ENCODE results near the gene FUOM. TPM values are rescaled to one million over a fixed set of nuclear protein-coding genes. Genes with fewer than 3 reads are reported as not detected.

The FUOM gene
- total RNA-seq, 1 donor, result 18.6 TPM

DNA sequence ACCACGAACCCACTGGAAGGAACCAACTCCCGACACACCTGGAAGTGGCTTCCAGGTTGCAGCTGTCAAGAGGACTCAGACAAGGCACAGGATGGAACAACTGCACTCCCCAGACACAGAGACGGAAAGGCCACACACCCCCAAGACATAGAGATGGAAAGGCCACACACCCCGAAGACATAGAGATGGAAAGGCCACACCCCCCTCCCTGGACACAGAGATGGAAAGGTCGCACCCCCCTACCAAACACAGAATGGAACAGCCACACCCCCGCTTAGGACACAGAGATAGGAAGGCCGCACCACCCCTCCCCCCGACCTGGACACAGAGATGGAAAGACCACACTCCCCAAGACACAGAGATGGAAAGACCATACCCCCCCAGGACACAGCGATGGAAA, 41.6 kb downstream of the FUOM start:
- DNase-seq (ENCODE audit: low read depth in 2 of 3, low spot score in 2 of 3), result no peak

DNA sequence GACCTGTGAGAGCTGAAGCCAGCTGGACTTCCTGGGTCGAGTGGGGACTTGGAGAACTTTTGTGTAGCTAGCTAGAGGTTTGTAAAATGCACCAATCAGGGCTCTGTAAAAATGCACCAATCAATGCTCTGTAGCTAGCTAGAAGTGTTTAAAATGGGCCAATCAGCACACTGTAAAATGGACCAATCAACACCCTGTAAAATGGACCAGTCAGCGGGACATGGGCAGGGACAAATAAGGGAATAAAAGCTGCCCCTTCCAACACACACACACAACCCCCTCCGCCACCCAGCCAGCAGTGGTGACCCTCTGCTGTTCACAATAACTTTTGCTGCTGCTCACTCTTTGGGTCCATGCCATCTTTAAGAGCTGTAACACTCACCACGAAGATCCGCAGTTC, 42.0 kb downstream of the FUOM start:
- peak in 1 of 3 donors; percentile 36 for DNase-seq (ENCODE audit: low read depth in 2 of 3, low spot score in 2 of 3)

DNA sequence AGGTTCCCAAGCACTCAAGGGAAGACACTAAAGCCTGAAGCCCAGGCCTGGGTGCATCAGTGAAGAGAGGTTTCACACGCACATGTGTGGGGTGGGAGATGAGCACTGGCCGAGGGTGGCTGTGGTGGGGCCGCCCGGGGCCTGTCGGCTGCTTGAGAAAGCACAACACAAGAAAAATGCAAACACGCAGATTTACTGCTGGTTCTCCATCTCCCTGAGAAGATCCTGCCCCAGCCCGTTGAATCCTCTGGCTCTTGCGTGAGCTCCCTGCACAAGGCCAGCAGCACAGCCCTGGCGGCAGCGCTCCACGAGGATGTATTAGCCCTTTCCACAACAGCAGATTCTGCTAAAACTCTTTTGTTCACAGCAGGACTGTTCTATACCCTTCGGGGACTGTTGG, 42.9 kb downstream of the FUOM start:
- DNase-seq (ENCODE audit: low read depth in 2 of 3, low spot score in 2 of 3), result no peak

DNA sequence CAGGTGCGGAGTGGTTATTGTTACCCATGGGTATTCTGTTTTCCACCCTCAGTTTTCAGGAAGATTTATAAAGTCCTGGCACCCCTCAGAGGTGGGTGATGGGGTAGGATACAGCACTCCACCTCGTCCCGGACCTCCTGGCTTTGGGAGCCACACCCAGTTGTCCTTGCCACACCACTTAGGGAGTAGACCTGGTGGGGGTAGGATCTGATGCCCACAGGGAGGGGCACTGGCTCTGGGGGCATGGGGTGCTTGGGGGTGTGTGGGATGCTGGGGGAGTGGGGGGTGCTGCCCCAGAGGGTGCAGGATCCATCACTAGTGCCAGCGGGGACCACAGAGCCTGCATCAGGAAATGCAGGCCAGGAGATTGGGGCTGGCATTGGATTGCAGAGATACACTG, 44.6 kb downstream of the FUOM start:
- DNase-seq (ENCODE audit: low read depth in 2 of 3, low spot score in 2 of 3), result no peak

DNA sequence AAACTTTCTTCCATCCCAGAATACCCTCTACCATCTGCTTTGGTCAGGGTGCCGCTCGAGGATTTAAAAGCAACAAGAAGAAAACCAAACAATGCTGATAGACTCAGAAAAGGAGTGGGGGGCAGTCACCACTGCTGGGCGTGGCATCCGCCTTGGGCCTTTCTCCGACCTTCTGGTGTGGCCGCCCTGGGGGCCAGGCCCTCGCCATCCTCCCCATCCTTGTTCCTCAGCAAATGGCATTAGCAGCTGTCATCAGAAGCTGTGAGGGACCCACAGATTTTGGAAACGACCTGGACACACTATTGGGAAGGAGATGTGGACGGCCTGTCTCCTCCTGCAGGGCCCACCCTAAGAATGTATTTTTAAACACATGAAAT, 45.1 kb downstream of the FUOM start:
- DNase-seq (ENCODE audit: low read depth in 2 of 3, low spot score in 2 of 3), result no peak

DNA sequence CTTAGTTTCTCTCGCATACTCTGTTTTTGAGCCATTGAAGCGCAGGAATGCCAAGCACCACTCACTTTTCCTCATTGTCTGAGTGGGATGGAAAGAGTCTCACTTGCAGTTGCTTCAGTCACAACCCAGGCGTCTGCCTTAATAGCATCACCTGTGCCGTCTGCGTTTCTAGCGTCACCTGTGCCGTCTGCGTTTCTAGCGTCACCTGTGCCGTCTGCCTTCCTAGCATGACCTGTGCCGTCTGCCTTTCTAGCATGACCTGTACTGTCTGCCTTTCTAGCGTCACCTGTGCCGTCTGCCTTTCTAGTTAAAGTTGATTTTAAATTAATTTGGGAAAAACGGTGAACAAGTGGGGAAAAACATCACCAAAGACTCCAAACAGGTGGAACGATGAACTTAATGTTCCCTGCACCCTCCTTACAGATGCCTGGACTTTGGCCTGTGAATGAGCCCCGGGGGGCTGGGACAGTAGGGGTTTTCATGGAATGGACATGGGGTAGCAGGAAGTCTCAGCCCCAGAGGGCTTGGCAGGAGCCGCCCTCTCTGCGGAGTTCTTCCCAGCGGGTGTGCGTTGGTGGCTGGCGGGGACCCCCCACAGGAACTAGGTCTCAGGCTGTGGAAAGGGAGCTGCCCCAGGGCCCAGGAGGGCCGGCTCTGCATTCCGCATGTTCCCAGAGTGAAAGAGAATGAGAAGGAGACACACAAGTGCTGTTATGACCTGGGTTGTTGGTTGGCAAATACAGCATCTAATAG, 45.6 kb downstream of the FUOM start:
- DNase-seq (ENCODE audit: low read depth in 2 of 3, low spot score in 2 of 3), result no peak

DNA sequence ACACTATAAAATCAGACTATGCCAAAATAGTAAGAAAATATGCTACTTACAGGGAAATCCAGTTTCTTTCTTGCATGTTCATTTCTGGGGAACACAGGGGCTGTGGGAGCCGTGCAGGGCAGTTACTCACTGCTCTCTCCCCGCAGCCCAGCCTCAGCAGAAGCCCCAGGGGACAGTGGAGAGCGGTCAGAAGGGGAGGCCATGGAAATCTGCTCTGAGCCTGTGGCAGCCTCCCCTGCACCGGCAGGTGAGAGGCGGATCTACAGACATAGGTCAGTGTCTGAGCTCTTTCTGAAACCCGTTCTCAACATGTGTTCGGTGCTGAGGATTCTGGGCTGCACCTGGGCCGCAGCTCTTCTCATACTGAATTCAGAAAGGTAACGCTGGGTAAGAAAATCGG, 46.2 kb downstream of the FUOM start:
- DNase-seq (ENCODE audit: low read depth in 2 of 3, low spot score in 2 of 3), result no peak

DNA sequence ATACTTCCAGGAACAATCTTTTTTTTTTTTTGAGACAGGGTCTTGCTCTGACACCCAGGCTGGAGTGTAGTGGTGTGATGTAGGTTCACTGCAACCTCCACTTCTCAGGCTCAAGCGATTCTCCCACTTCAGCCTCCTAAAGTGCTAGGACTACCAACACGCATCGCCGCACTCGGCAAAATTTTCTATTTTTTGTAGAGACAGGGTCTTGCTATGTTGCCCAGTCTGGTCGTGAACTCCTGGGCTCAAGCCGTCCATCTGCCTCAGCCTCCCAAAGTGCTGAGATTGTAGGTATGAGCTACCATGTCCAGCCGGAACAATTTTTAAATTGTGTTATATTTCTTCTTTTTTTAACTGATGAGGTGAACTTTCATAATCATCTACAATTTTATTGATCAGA, 47.0 kb downstream of the FUOM start:
- DNase-seq (ENCODE audit: low read depth in 2 of 3, low spot score in 2 of 3), result no peak

DNA sequence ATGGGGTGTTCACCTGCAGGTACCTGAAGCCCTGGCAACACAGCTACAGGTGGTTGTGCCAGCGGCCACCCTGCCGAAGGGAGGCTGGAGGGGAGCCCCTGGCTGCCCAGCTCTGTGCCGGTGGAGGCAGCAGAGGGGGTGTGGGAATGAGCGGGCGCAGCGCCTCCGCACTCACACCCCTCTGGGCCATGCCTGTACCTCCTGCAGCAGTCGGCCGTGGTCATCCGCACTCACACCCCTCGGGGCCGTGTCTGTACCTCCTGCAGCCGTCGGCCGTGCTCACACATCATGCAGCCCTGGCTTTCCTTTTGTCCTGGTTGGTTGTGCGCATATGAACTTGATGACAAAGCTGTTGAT, 47.4 kb downstream of the FUOM start:
- DNase-seq (ENCODE audit: low read depth in 2 of 3, low spot score in 2 of 3), result no peak

DNA sequence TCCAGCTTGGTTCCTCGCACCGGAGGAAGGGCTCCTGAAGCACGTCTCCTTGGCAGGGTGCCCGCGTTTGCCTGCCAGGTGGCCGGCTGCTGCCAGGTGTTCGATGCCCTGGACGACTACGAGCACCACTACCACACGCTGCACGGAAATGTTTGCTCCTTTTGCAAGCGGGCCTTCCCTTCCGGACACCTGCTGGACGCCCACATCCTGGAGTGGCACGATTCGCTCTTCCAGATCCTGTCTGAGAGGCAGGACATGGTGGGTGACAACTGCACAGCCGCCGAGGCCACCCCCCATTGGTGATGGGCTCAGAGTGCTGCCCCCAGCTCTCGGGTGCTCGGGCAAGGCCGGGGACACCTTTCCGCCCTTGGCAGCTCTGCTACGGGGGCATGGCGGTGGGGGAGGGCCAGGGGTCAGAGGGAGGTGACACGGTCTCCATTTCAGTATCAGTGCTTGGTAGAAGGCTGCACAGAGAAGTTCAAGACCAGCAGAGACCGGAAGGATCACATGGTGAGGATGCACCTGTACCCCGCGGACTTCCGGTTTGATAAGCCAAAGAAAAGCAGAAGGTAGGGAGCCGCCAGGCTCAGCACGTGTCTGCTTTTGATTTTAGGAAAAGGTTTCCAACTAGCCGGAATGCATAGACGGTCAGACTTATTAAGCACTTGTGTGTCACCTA, 48.0 kb downstream of the FUOM start:
- DNase-seq (ENCODE audit: low read depth in 2 of 3, low spot score in 2 of 3), result no peak

DNA sequence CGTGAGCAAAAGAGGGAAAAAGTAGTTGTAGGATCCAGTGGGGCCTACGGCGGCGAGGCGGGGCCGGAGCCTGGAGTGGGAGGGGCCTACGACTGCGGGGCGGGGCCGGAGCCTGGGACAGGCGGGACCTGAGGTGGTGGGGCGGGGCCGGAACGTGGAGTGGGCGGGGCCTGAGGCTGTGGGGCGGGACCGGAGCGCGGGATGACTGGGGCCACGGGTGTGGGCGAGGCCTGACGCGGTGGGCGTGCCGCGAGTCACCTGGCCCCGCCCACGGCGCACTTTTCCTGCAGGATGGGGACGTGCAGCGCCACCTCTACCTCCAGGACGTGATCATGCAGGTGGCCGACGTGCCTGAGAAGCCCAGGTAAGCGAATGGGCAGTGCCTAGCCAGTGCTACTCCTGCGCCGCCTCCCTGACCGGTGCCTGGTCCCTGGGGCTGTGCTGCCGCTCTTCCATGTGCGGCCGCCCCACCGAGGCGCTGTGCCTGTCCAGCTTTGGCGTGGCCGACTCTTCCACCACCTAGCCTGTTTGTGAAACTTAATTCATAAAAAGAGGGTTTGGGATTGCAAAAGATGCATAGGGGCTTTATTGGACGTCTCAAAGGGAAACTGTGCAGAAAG, 48.6 kb downstream of the FUOM start:
- DNase-seq (ENCODE audit: low read depth in 2 of 3, low spot score in 2 of 3), result peak in 2 of 3 donors; percentile 87 to 88

DNA sequence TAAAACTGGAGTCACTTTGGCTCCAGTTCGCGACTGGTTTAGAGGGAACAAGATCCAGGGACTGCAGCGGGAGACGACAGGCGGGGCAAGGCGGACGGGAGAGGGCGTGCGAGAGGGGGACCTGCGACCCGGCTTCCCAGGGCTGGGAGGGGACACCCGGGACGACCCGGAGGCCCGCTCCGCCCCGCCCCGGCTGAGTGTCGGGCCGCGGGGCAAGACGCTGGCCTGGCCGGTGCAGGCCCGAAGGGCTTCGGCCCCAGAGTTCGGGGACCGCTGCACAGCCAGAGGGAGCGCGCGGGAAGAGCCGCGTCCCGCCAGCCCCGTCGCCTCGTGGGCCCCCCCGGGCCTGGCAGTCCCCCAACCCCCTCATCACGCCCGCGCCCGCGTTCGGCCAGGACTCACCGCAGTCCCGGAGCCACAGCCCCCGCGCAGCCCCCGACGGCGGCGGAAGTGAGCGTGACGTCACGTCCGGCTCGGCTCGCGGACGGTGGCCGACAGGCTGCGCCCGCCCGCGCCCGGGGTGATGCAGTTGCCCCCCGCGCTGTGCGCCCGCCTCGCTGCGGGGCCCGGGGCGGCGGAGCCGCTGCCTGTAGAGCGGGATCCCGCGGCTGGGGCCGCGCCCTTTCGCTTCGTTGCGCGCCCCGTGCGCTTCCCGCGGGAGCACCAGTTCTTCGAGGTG, 49.3 kb downstream of the FUOM start, which contains the start of the genes TUBGCP2 and ZNF511:
TUBGCP2 (minus strand) TSS at position 452 of the 679 bp plus-strand sequence. CDS start 5,931 bp downstream, outside the sequence.
ZNF511 (plus strand) TSS at position 494 of the 679 bp plus-strand sequence; CDS start at position 524, 30 bp downstream.
- DNase-seq (ENCODE audit: low read depth in 2 of 3, low spot score in 2 of 3), result peak; percentile 89 to 97 (median 90)

DNA sequence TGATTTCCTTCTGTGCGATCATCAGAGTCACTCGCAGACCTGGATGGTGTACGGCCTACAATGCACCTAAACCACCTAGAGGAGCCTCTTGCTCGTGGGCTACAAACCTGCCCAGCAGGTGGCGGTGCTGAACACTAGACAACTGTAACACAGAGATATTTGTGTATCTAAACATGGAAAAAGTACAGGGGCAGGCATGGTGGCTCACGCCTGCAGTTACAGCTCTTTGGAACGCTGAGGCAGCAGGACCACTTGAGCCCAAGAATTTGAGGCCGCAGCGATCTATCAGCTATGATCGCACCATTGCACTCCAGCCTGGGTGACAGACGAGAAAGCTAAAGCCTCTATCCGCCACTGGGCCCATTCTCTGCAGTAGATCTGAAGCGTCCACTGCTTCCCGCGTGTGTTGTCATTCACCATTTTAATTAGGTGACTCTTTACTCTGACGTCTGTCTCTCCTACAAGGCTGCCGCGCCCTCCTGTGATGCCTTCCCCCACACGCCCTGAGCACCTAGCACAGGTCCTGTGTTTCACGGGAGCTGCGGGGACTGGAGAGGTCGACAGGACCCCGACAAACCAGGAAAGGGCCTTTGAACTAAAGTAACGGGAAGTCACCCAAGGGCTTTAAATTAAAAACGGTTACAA, 49.9 kb downstream of the FUOM start:
- DNase-seq (ENCODE audit: low read depth in 2 of 3, low spot score in 2 of 3), result peak; percentile 77 to 85 (median 81)

DNA sequence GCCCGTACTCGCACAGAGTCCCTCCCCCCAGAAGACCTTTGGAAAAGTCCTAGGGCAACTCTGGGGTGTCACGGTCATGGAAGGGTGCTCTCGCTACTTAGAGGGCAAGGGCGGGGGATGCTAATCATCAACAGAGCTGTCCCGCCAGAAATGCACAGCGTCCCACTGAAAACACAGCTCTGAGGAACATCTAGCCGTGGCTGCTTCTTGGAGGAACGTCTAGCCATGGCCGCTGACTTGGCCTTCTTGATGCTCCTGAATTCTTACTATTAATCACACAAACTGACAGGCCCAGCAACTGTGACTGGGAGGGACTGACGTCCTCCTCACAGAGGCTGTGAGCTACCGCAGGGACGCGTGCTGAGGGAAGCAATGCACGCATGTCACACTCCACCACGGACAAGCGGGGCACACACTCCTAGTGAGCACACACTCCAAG, 50.9 kb downstream of the FUOM start:
- no peak for DNase-seq (ENCODE audit: low read depth in 2 of 3, low spot score in 2 of 3)

DNA sequence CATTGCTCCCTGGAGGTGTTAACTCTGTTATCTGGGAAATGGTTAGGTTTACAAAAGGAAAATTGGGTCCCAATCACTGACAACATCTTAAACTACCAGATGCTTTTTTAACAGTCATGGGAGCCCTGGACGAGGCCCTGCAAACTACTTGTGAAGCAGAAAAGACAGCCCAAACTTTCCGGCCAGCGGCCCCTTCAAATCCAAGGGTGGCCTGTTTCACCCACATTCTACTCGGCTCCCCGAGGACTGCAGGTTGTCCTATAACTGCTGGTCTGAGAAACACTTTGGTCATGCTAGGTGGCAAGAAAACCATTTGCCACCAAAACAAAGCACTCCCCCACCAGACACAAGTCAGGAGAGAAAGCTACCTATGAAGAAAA, 51.7 kb downstream of the FUOM start:
- DNase-seq (ENCODE audit: low read depth in 2 of 3, low spot score in 2 of 3), result no peak

Small RNA genes lying within 50 kb of the gene (small RNA-seq; reads per million reads assigned to genes)
- gene AL360181.4 (not detected), gene BANF1P2 (not detected), gene MIR3944 (not detected)

Other genes starting within 250 kb of the FUOM start
- under 0.01 TPM for gene KNDC1, start 197.8 kb downstream of the FUOM start, total RNA-seq
- gene UTF1, start 127.8 kb downstream of the FUOM start, total RNA-seq, result under 0.01 TPM
- gene VENTX, start 120.2 kb downstream of the FUOM start, total RNA-seq, result 0.27 TPM
- 146 TPM for gene ADAM8, start 81.2 kb downstream of the FUOM start, total RNA-seq
- 73.2 TPM for gene TUBGCP2, start 49.1 kb downstream of the FUOM start, total RNA-seq
- gene ZNF511, start 49.1 kb downstream of the FUOM start, total RNA-seq, result 19.4 TPM
- not detected for gene CALY, start 21.1 kb downstream of the FUOM start, total RNA-seq
- gene PRAP1, start 10.6 kb downstream of the FUOM start, total RNA-seq, result not detected
- gene ECHS1, start 15.3 kb upstream of the FUOM start, total RNA-seq, result 30.7 TPM
- gene PAOX, start 21.2 kb upstream of the FUOM start, total RNA-seq, result 16.7 TPM
- gene MTG1, start 36.1 kb upstream of the FUOM start, total RNA-seq, result 35.8 TPM
- gene SPRN, start 66.6 kb upstream of the FUOM start, total RNA-seq, result under 0.01 TPM
- gene SCART1, start 95.9 kb upstream of the FUOM start, total RNA-seq, result 3.2 TPM
- gene CYP2E1, start 169.3 kb upstream of the FUOM start, total RNA-seq, result 0.81 TPM
- not detected for gene SYCE1, start 207.6 kb upstream of the FUOM start, total RNA-seq